ENCODE measurements around the gene IL4I1.

Gene IL4I1

DNA sequence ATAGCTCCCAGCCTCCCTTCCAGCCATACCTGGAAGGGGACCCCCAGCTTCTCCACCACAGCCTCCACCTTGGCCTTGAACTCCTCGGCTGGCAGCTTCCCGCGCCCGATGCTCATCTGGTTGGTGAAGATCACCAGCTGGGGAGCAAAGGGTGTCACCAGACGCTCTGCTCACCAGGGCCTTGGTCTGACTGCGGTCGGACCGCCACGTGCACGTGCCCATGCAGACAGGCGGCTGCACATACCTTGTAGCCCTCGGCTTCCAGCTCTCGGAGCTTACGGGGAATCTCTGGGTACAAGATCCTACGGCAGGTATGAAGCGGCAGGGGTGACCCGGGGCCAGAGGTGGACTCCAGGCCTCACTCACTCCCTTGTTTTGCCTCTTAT, 32.8 kb downstream of the IL4I1 start:
- H3K9me2 ChIP-seq (replicated peaks; ENCODE audit: insufficient read depth, low read length) = no peaks in the 10 kb centered on the region
- no peak overlapping the region for H3K9ac ChIP-seq (ENCODE audit: low read length)
- H3K27me3 ChIP-seq (replicated peaks; ENCODE audit: insufficient read depth, low read length) = no peaks in the 10 kb centered on the region
- peaks cover 24% of the 10 kb centered on the region for H3F3A ChIP-seq (ENCODE audit: insufficient read depth, low read length)
- no peak overlapping the region for H3K4me2 ChIP-seq (ENCODE audit: low read depth, low read length)
- no peaks in the 10 kb centered on the region for H3K9me3 ChIP-seq (replicated peaks; ENCODE audit: insufficient read depth, low read length)
- DNase-seq = no peak
- no peak overlapping the region for H3K27ac ChIP-seq (ENCODE audit: low read length)
- peaks cover 7% of the 10 kb centered on the region for H3K36me3 ChIP-seq (replicated peaks; ENCODE audit: insufficient read depth, low read length)
- TF ChIP-seq, protein P1, sequence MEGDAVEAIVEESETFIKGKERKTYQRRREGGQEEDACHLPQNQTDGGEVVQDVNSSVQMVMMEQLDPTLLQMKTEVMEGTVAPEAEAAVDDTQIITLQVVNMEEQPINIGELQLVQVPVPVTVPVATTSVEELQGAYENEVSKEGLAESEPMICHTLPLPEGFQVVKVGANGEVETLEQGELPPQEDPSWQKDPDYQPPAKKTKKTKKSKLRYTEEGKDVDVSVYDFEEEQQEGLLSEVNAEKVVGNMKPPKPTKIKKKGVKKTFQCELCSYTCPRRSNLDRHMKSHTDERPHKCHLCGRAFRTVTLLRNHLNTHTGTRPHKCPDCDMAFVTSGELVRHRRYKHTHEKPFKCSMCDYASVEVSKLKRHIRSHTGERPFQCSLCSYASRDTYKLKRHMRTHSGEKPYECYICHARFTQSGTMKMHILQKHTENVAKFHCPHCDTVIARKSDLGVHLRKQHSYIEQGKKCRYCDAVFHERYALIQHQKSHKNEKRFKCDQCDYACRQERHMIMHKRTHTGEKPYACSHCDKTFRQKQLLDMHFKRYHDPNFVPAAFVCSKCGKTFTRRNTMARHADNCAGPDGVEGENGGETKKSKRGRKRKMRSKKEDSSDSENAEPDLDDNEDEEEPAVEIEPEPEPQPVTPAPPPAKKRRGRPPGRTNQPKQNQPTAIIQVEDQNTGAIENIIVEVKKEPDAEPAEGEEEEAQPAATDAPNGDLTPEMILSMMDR (IDR thresholded peaks at IDR 0.05; ENCODE audit: low read length) = no peak
- TF ChIP-seq EZH2 (optimal IDR thresholded peaks at IDR 0.05; ENCODE audit: low read depth, low read length) (no peak), EZH2phosphoT487 (IDR thresholded peaks at IDR 0.05; ENCODE audit: low read length) (no peak)
- H3K79me2 ChIP-seq (ENCODE audit: low read length) = peaks cover 41% of the 10 kb centered on the region
- no peak overlapping the region for H2AFZ ChIP-seq (ENCODE audit: low read length)
- H4K20me1 ChIP-seq (ENCODE audit: insufficient read depth, low read length) = no peaks in the 10 kb centered on the region
- H3K4me3 ChIP-seq (ENCODE audit: low read length) = no peak overlapping the region
- H3K4me1 ChIP-seq (ENCODE audit: low read length) = peaks cover 16% of the 10 kb centered on the region

DNA sequence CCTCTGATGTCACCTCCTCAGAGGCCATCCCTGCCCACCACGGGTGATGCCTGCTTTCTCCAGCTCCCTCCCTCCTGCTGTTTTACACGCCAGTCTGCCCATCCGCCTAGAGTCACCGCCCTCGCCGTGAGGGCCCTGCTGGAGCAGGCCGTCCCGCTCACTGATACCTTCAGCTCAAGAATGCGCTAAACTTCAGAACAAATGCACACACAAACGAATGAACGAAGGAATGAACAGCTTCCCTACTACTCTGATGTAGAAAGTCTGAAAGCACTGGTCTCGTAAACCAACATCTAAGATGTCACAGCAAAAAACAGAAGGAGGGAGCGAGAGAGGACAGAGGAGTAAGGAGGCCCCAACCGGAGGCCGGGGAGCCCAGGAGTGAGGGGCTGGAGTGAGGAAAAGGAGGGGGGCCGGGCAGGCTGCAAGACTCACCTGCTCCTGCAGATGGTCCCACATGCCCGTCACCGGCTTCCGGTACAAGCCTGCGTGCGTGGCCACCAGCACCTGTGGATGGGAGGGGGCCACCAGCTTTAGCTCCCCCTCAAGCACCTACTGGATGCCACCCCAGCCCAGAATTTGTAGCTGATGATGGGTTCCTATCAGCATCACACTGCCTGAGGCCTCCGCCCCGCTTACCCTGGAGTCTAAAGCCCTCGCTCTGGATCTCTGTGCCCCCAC, 33.3 kb downstream of the IL4I1 start:
- DNase-seq = no peak
- H4K20me1 ChIP-seq (ENCODE audit: insufficient read depth, low read length) = no peaks in the 10 kb centered on the region
- H3K9me2 ChIP-seq (replicated peaks; ENCODE audit: insufficient read depth, low read length) = no peaks in the 10 kb centered on the region
- peaks cover 7% of the 10 kb centered on the region for H3K36me3 ChIP-seq (replicated peaks; ENCODE audit: insufficient read depth, low read length)
- no peak overlapping the region for H3K4me3 ChIP-seq (ENCODE audit: low read length)
- TF ChIP-seq EZH2 (optimal IDR thresholded peaks at IDR 0.05; ENCODE audit: low read depth, low read length) (no peak), EZH2phosphoT487 (IDR thresholded peaks at IDR 0.05; ENCODE audit: low read length) (no peak)
- TF ChIP-seq, protein P1 (IDR thresholded peaks at IDR 0.05; ENCODE audit: low read length) = no peak
- H3K4me1 ChIP-seq (ENCODE audit: low read length) = peaks cover 12% of the 10 kb centered on the region; the same call in 1 of the 2 replicates
- H3K4me2 ChIP-seq (ENCODE audit: low read depth, low read length) = no peak overlapping the region
- no peak overlapping the region for H3K9ac ChIP-seq (ENCODE audit: low read length)
- H3K9me3 ChIP-seq (replicated peaks; ENCODE audit: insufficient read depth, low read length) = no peaks in the 10 kb centered on the region
- no peak overlapping the region for H3K27ac ChIP-seq (ENCODE audit: low read length)
- peaks cover 41% of the 10 kb centered on the region for H3K79me2 ChIP-seq (ENCODE audit: low read length)
- no peaks in the 10 kb centered on the region for H3K27me3 ChIP-seq (replicated peaks; ENCODE audit: insufficient read depth, low read length)
- no peak overlapping the region for H2AFZ ChIP-seq (ENCODE audit: low read length)
- H3F3A ChIP-seq (ENCODE audit: insufficient read depth, low read length) = peaks cover 19% of the 10 kb centered on the region

DNA sequence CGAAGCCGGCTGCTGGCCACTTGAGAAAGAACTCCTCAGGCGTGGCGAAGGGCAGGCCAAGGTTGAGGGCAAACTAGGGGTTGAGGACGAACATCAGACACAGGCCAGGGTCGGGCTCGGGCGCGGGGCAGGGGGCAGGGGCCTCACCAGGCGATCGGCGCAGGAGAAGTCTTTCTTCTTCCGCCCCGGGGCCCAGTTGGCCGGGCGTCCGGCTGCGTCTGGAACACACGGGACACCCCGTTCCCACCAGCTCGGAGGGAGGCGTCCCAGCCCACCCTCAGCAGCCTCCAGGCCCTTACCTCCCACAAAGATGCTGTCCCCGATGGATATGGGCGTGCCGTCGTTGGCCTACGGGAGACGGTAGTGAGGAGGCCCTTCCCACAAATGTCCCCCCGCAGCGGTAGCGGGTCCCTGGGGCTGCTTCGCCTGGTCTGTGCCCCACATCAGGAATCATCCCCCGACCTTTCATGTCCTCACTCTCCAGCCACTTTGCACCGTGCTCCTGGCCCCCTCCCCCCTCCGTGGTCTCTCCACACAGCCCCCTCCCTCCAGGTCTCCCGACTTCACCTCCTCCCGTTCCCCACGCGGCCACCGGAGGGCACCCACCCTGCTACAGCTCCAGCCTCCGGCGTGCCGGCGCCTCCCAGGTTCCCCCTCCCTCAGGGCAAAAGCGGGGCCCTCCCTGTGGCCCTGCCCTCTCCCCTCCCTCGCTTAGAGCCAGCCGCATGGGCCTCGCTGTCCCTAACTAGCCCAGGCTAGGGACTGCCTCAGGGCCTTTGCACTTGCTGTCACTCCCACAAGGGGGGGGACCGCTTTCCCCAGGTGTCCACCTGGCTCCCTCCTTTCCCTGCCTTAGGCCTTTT, 34.1 kb downstream of the IL4I1 start:
- H3K27ac ChIP-seq (ENCODE audit: low read length) = no peak overlapping the region
- H4K20me1 ChIP-seq (ENCODE audit: insufficient read depth, low read length) = no peaks in the 10 kb centered on the region
- peaks cover 8% of the 10 kb centered on the region; the same call in 1 of the 2 replicates for H3K4me1 ChIP-seq (ENCODE audit: low read length)
- no peak overlapping the region for H3K4me2 ChIP-seq (ENCODE audit: low read depth, low read length)
- no peaks in the 10 kb centered on the region for H3K9me2 ChIP-seq (replicated peaks; ENCODE audit: insufficient read depth, low read length)
- no peak overlapping the region for H2AFZ ChIP-seq (ENCODE audit: low read length)
- H3F3A ChIP-seq (ENCODE audit: insufficient read depth, low read length) = peaks cover 13% of the 10 kb centered on the region
- H3K9ac ChIP-seq (ENCODE audit: low read length) = no peak overlapping the region
- H3K36me3 ChIP-seq (replicated peaks; ENCODE audit: insufficient read depth, low read length) = peaks cover 7% of the 10 kb centered on the region
- DNase-seq = no peak
- peaks cover 41% of the 10 kb centered on the region for H3K79me2 ChIP-seq (ENCODE audit: low read length)
- no peak overlapping the region for H3K4me3 ChIP-seq (ENCODE audit: low read length)
- no peaks in the 10 kb centered on the region for H3K27me3 ChIP-seq (replicated peaks; ENCODE audit: insufficient read depth, low read length)
- TF ChIP-seq EZH2 (optimal IDR thresholded peaks at IDR 0.05; ENCODE audit: low read depth, low read length) = no peak
- TF ChIP-seq, protein P1 (IDR thresholded peaks at IDR 0.05; ENCODE audit: low read length) = peak; percentile 16
- H3K9me3 ChIP-seq (replicated peaks; ENCODE audit: insufficient read depth, low read length) = no peaks in the 10 kb centered on the region
